Liver (tissue), 9 donors: ENCODE results near the gene VIM. TPM values are rescaled to one million over a fixed set of nuclear protein-coding genes. Genes with fewer than 3 reads are reported as not detected.

ENCODE experiments used
- DNase-seq: peaks from one replicate; pipeline ENCODE4 v3.0.0-alpha.2; 2017; ENCODE audit warnings: low spot score
- H3K27ac ChIP-seq, 2 donors: one replicate each; pipeline ENCODE4 v1.7.0; 2013; ENCODE audit warnings: inconsistent platforms in 2 of 2, low read length in 2 of 2, control low read depth in 1 of 2, low read depth in 1 of 2, mild to moderate bottlenecking in 1 of 2
- H3K27me3 ChIP-seq, 4 donors: one replicate each; pipeline versions ENCODE4 v1.6.1 to v1.7.0; 2013; ENCODE audit warnings: low read length in 3 of 4, inconsistent platforms in 1 of 4, mild to moderate bottlenecking in 1 of 4, moderate library complexity in 1 of 4; ENCODE audit not compliant: control insufficient read depth in 4 of 4, insufficient read depth in 4 of 4
- H3K36me3 ChIP-seq, 4 donors: one replicate each; pipeline versions ENCODE4 v1.6.1 to v1.7.0; 2013; ENCODE audit warnings: low read length in 3 of 4, mild to moderate bottlenecking in 3 of 4, low read depth in 1 of 4, moderate library complexity in 1 of 4; ENCODE audit not compliant: control insufficient read depth in 4 of 4, insufficient read depth in 3 of 4
- H3K4me1 ChIP-seq, 4 donors: one replicate each; pipeline versions ENCODE4 v1.6.1 to v1.7.0; 2013; ENCODE audit warnings: low read length in 3 of 4, mild to moderate bottlenecking in 3 of 4, moderate library complexity in 1 of 4; ENCODE audit not compliant: control insufficient read depth in 4 of 4, insufficient read depth in 4 of 4
- H3K4me3 ChIP-seq, 3 donors: one replicate each; pipeline versions ENCODE4 v1.6.1 to v1.7.0; 2013; ENCODE audit warnings: low read length in 3 of 3, control low read depth in 1 of 3, low read depth in 1 of 3, mild to moderate bottlenecking in 1 of 3
- H3K9ac ChIP-seq, 2 donors: one replicate each; pipeline ENCODE4 v1.7.0; 2013; ENCODE audit warnings: low read length in 2 of 2, mild to moderate bottlenecking in 2 of 2, moderate library complexity in 2 of 2, control low read depth in 1 of 2, low read depth in 1 of 2
- H3K9me3 ChIP-seq, 4 donors: one replicate each; pipeline versions ENCODE4 v1.6.1 to v1.7.0; 2013; ENCODE audit warnings: low read length in 3 of 4; ENCODE audit not compliant: control insufficient read depth in 4 of 4
- ATF3 ChIP-seq: IDR thresholded peaks from 2 replicates; pipeline ENCODE4 v1.6.1; 2016; ENCODE audit warnings: antibody characterized with exemption
- CTCF ChIP-seq: fragments of 150-350 bp; IDR thresholded peaks from 2 replicates; pipeline ENCODE4 v1.5.1; 2017; ENCODE audit warnings: improper control_type of control experiment, low read depth, low read length; ENCODE audit not compliant: missing input control
- EGR1 ChIP-seq, 2 donors: IDR thresholded peaks; 2 replicates each; pipeline ENCODE4 v1.6.1; 2016 to 2018; ENCODE audit warnings: antibody characterized with exemption in 2 of 2, low read depth in 2 of 2
- FOXA1 ChIP-seq: IDR thresholded peaks from 2 replicates; pipeline ENCODE4 v1.6.1; 2016; ENCODE audit warnings: antibody characterized with exemption
- FOXA2 ChIP-seq: IDR thresholded peaks from 2 replicates; pipeline ENCODE4 v1.6.1; 2016; ENCODE audit warnings: antibody characterized with exemption
- GABPA ChIP-seq, 2 donors: IDR thresholded peaks in 1 of 2; conservative IDR thresholded peaks in 1 of 2; 2 replicates each; pipeline ENCODE4 v1.6.1; 2016; ENCODE audit warnings: antibody characterized with exemption in 2 of 2, mild to moderate bottlenecking in 1 of 2, moderate library complexity in 1 of 2
- HNF4A ChIP-seq, 2 donors: conservative IDR thresholded peaks; 2 replicates each; pipeline ENCODE4 v1.6.1; 2016; ENCODE audit warnings: antibody characterized with exemption in 2 of 2, mild to moderate bottlenecking in 2 of 2
- HNF4G ChIP-seq: IDR thresholded peaks from 2 replicates; pipeline ENCODE4 v1.6.1; 2016; ENCODE audit warnings: antibody characterized with exemption
- JUND ChIP-seq, 2 donors: IDR thresholded peaks; 2 replicates each; pipeline ENCODE4 v1.6.1; 2016; ENCODE audit warnings: antibody characterized with exemption in 2 of 2
- MAX ChIP-seq: IDR thresholded peaks from 2 replicates; pipeline ENCODE4 v1.6.1; 2016; ENCODE audit warnings: antibody characterized with exemption
- NR2F2 ChIP-seq: IDR thresholded peaks from 2 replicates; pipeline ENCODE4 v1.6.1; 2016; ENCODE audit warnings: antibody characterized with exemption
- RAD21 ChIP-seq, 2 donors: IDR thresholded peaks; 2 replicates each; pipeline ENCODE4 v1.6.1; 2016; ENCODE audit warnings: antibody characterized with exemption in 2 of 2, mild to moderate bottlenecking in 2 of 2
- REST ChIP-seq: IDR thresholded peaks from 2 replicates; pipeline ENCODE4 v1.6.1; 2016; ENCODE audit warnings: antibody characterized with exemption, mild to moderate bottlenecking
- RXRA ChIP-seq, 2 donors: IDR thresholded peaks; 2 replicates each; pipeline ENCODE4 v1.6.1; 2017 to 2018; ENCODE audit warnings: antibody characterized with exemption in 2 of 2, mild to moderate bottlenecking in 1 of 2
- SP1 ChIP-seq: IDR thresholded peaks from 2 replicates; pipeline ENCODE4 v1.6.1; 2018; ENCODE audit warnings: antibody characterized with exemption, mild to moderate bottlenecking
- TAF1 ChIP-seq: conservative IDR thresholded peaks from 2 replicates; pipeline ENCODE4 v1.6.1; 2016; ENCODE audit warnings: antibody characterized with exemption, mild to moderate bottlenecking
- YY1 ChIP-seq: IDR thresholded peaks from 2 replicates; pipeline ENCODE4 v1.6.1; 2016; ENCODE audit warnings: antibody characterized with exemption, mild to moderate bottlenecking
- ZBTB33 ChIP-seq: IDR thresholded peaks from 2 replicates; pipeline ENCODE4 v1.6.1; 2016; ENCODE audit warnings: antibody characterized with exemption
- WGBS: extraction: QIAGEN DNeasy Blood & Tissue Kit; methylation state at CpG from one replicate; pipeline ENCODE4 v1.1.7; 2013; 5-methylcytosine and 5-hydroxymethylcytosine counted together
- polyA plus RNA-seq, 2 donors: library from polyadenylated mRNA; stranded (reverse) in 1 of 2; unstranded in 1 of 2; fragments of 200-250 nt in 1 of 2; fragments of >200 nt in 1 of 2; fragmentation: Nextera tagmentation in 1 of 2; extraction: Ambion mirVana in 1 of 2; gene quantifications; one replicate each; pipeline versions ENCODE4 v1.2.1 to v1.2.3, GENCODE V29; 2013 to 2015
- total RNA-seq, 2 donors: library from RNA; depleted of rRNA; stranded (reverse); fragments of >200 nt; gene quantifications; one replicate each; pipeline ENCODE4 v1.2.3, GENCODE V29; 2014
- donor health status: healthy.
- donor health status: healthy.
- donor health status: healthy.
- donor health status: healthy.
- donor health status: healthy.

The VIM gene
- total and polyA plus RNA-seq, 4 donors: 42.5 to 212 (median 100) TPM

- TF ChIP-seq RXRA (IDR thresholded peaks at IDR 0.05): no peak
- no peak for TF ChIP-seq SP1
- no peak for TF ChIP-seq NR2F2
- no peak for TF ChIP-seq JUND (IDR thresholded peaks at IDR 0.05)
- TF ChIP-seq HNF4A (conservative IDR thresholded peaks at IDR 0.05): no peak
- no peak for TF ChIP-seq ATF3
- no peak for TF ChIP-seq MAX
- TF ChIP-seq FOXA2: no peak
- TF ChIP-seq EGR1 (IDR thresholded peaks at IDR 0.05; ENCODE audit: low read depth in 2 of 2): no peak
- TF ChIP-seq RAD21 (IDR thresholded peaks at IDR 0.05): no peak
- no peak for TF ChIP-seq FOXA1
- H3K9me3 ChIP-seq: peaks cover 7 to 25% (median 13%) of the 10 kb centered on the region in 4 donors
- WGBS: 86% methylated on average over 8 of the region's 8 CpGs
- H3K9ac ChIP-seq: no peak overlapping the region
- H3K36me3 ChIP-seq: no peaks in the 10 kb centered on the region
- H3K27me3 ChIP-seq: peaks cover 0 to 3% (median 0%) of the 10 kb centered on the region in 4 donors
- H3K27ac ChIP-seq: no peak overlapping the region
- no peak for DNase-seq
- H3K4me3 ChIP-seq: no peak overlapping the region
- H3K4me1 ChIP-seq: no peaks in the 10 kb centered on the region
These were observed 35.5 kb downstream of the VIM start for GRCh38 chr10:17263580-17263979.

GRCh38 chr10:17265468-17265867, 37.4 kb downstream of the VIM start:
- H3K36me3 ChIP-seq: no peaks in the 10 kb centered on the region
- no peak overlapping the region for H3K27ac ChIP-seq
- H3K4me1 ChIP-seq: no peaks in the 10 kb centered on the region
- 77% methylated on average over 2 of the region's 2 CpGs for WGBS
- no peak for DNase-seq
- TF ChIP-seq RXRA (IDR thresholded peaks at IDR 0.05) (no peak), HNF4A (conservative IDR thresholded peaks at IDR 0.05) (no peak), JUND (IDR thresholded peaks at IDR 0.05) (no peak), REST (no peak), ZBTB33 (no peak), RAD21 (IDR thresholded peaks at IDR 0.05) (no peak), FOXA1 (no peak), CTCF (no peak), HNF4G (no peak), ATF3 (no peak), MAX (no peak), SP1 (no peak), GABPA (IDR thresholded peaks at IDR 0.05 in 1 of 2, conservative IDR thresholded peaks at IDR 0.05 in 1 of 2) (no peak), NR2F2 (no peak), TAF1 (no peak), YY1 (no peak), EGR1 (IDR thresholded peaks at IDR 0.05; ENCODE audit: low read depth in 2 of 2) (no peak)
- H3K9me3 ChIP-seq: peaks cover 7 to 25% (median 13%) of the 10 kb centered on the region in 4 donors
- peaks cover 0 to 3% (median 0%) of the 10 kb centered on the region in 4 donors for H3K27me3 ChIP-seq
- H3K9ac ChIP-seq: no peak overlapping the region
- no peak overlapping the region for H3K4me3 ChIP-seq
